Astrocyte (in vitro differentiated cells and primary cell): Measurements from ENCODE around the gene MISP. TPM values are rescaled to one million over a fixed set of nuclear protein-coding genes. Genes with fewer than 3 reads are reported as not detected.

Source experiments
- DNase-seq: peaks from one replicate; pipeline ENCODE4 v3.0.0-alpha.2; 2010; ENCODE audit warnings: low read depth
- FAIRE-seq: peaks from 2 replicates; lab custom pipeline; 2011; peaks lifted over from hg19 to GRCh38; lab: Jason Lieb, UNC
- H2AFZ ChIP-seq: 2 replicates; pipeline ENCODE4 v1.6.0; 2012; ENCODE audit warnings: low read depth, low read length, inconsistent platforms
- H3K27ac ChIP-seq: 2 replicates; pipeline ENCODE4 v1.5.1; 2011; ENCODE audit warnings: low read depth, low read length, inconsistent platforms
- H3K27me3 ChIP-seq: 2 replicates; pipeline ENCODE4 v1.6.0; 2011; ENCODE audit warnings: low read length, inconsistent platforms; ENCODE audit not compliant: insufficient read depth
- H3K36me3 ChIP-seq: 2 replicates; pipeline ENCODE4 v1.5.1; 2011; ENCODE audit warnings: low read length, inconsistent platforms; ENCODE audit not compliant: insufficient read depth
- H3K4me1 ChIP-seq: 2 replicates; pipeline ENCODE4 v1.5.1; 2011; ENCODE audit warnings: low read length, inconsistent platforms; ENCODE audit not compliant: insufficient read depth
- H3K4me2 ChIP-seq: 2 replicates; pipeline ENCODE4 v1.6.0; 2012; ENCODE audit warnings: low read length, inconsistent platforms
- H3K4me3 ChIP-seq: 2 replicates; pipeline ENCODE4 v1.5.1; 2011; ENCODE audit warnings: low read depth, mild to moderate bottlenecking, low read length, inconsistent platforms; ENCODE audit not compliant: insufficient read depth
- H3K79me2 ChIP-seq: 2 replicates; pipeline ENCODE4 v1.6.0; 2012; ENCODE audit warnings: mild to moderate bottlenecking, low read length, inconsistent platforms; ENCODE audit not compliant: insufficient read depth
- H3K9ac ChIP-seq: 2 replicates; pipeline ENCODE4 v1.6.0; 2012; ENCODE audit warnings: mild to moderate bottlenecking, low read length, inconsistent platforms
- H3K9me3 ChIP-seq: 2 replicates; pipeline ENCODE4 v1.5.1; 2012; ENCODE audit warnings: low read depth, mild to moderate bottlenecking, low read length, inconsistent platforms; ENCODE audit not compliant: insufficient read depth
- H4K20me1 ChIP-seq: 2 replicates; pipeline ENCODE4 v1.6.0; 2012; ENCODE audit warnings: low read length, inconsistent platforms; ENCODE audit not compliant: insufficient read depth
- H3K27ac Mint-ChIP-seq: one replicate; pipeline ENCODE4 v1.8.0; 2021; ENCODE audit warnings: mild to moderate bottlenecking, mixed read lengths; ENCODE audit not compliant: unreplicated experiment
- H3K27me3 Mint-ChIP-seq: one replicate; pipeline ENCODE4 v1.8.0; 2021; ENCODE audit warnings: low read depth, mixed read lengths; ENCODE audit not compliant: unreplicated experiment
- H3K36me3 Mint-ChIP-seq: one replicate; pipeline ENCODE4 v1.8.0; 2021; ENCODE audit warnings: low read depth, mixed read lengths; ENCODE audit not compliant: unreplicated experiment
- H3K4me1 Mint-ChIP-seq: one replicate; pipeline ENCODE4 v1.8.0; 2021; ENCODE audit warnings: low read depth, mixed read lengths; ENCODE audit not compliant: unreplicated experiment
- H3K4me3 Mint-ChIP-seq: one replicate; pipeline ENCODE4 v1.8.0; 2021; ENCODE audit warnings: mild to moderate bottlenecking, moderate library complexity, mixed read lengths; ENCODE audit not compliant: unreplicated experiment
- H3K9me3 Mint-ChIP-seq: one replicate; pipeline ENCODE4 v1.8.0; 2021; ENCODE audit warnings: mild to moderate bottlenecking, mixed read lengths; ENCODE audit not compliant: unreplicated experiment
- EZH2 ChIP-seq: IDR thresholded peaks from 2 replicates; pipeline ENCODE4 v1.6.1; 2012; ENCODE audit warnings: mild to moderate bottlenecking, low read length, inconsistent platforms; ENCODE audit not compliant: insufficient read depth
- total RNA-seq: library from RNA; stranded (reverse); gene quantifications from 2 replicates; pipeline ENCODE4 v1.2.1, GENCODE V29; 2021
- TF ChIP-seq, protein P1 (sequence below): IDR thresholded peaks from 2 replicates; pipeline ENCODE4 v1.5.1; 2011; ENCODE audit warnings: low read depth, mild to moderate bottlenecking, inconsistent platforms, low read length, moderate library complexity; ENCODE audit not compliant: insufficient read depth

Gene MISP
- total RNA-seq, 1 donor from 2014 or later: 0.43 TPM

DNA sequence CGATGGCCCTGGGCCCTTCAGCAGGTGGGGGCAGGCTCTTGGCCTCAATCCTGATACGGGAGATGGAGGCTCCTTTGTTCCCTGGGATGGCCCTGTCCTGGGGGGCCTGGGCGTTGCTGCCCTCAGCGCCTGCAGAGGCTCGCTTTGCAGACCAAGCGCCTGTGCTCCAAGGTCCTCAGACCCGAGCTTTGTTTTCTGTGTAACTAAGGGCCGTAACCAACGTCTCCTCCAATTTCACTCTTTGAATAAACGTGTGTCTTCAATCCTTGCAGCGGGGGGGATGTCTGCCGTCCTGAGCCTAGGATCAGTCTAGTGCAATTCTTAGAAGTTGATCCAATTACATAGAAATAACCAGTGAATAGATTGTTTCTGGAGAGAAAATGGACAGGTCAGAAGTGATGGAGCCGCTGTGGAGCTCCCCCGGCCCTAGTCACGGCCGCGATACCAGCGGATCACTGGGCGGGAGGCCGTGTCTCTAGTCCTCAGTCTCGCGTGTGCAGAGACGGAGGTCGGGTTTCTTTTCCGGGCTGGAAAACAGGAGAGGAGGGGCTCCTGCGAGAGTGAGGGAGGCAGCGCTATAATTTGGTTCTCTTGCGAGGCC, 51.7 kb downstream of the MISP start:
- Histone ChIP-seq H4K20me1 (peaks cover 97% of the 10 kb centered on the region), H3K4me1 (peaks cover 37% of the 10 kb centered on the region), H3K9me3 (no peaks in the 10 kb centered on the region), H3K79me2 (peaks cover 98% of the 10 kb centered on the region), H3K27me3 (no peaks in the 10 kb centered on the region), H3K4me3 (peak overlapping the region; percentile 57), H3K36me3 (peaks cover 34% of the 10 kb centered on the region), H2AFZ (no peak overlapping the region), H3K27ac (peak overlapping the region; percentile 37), H3K4me2 (peak overlapping the region; percentile 91), H3K9ac (peak overlapping the region; percentile 66)
- FAIRE-seq (no peak), DNase-seq (no peak)
- H3K4me1 Mint-ChIP-seq: peaks cover 19% of the 10 kb centered on the region
- no peak overlapping the region for H3K4me3 Mint-ChIP-seq
- H3K36me3 Mint-ChIP-seq: peaks cover 13% of the 10 kb centered on the region
- peak overlapping the region; percentile 44 for H3K27ac Mint-ChIP-seq
- H3K27me3 Mint-ChIP-seq: no peaks in the 10 kb centered on the region
- TF ChIP-seq EZH2: no peak
- TF ChIP-seq, protein P1, sequence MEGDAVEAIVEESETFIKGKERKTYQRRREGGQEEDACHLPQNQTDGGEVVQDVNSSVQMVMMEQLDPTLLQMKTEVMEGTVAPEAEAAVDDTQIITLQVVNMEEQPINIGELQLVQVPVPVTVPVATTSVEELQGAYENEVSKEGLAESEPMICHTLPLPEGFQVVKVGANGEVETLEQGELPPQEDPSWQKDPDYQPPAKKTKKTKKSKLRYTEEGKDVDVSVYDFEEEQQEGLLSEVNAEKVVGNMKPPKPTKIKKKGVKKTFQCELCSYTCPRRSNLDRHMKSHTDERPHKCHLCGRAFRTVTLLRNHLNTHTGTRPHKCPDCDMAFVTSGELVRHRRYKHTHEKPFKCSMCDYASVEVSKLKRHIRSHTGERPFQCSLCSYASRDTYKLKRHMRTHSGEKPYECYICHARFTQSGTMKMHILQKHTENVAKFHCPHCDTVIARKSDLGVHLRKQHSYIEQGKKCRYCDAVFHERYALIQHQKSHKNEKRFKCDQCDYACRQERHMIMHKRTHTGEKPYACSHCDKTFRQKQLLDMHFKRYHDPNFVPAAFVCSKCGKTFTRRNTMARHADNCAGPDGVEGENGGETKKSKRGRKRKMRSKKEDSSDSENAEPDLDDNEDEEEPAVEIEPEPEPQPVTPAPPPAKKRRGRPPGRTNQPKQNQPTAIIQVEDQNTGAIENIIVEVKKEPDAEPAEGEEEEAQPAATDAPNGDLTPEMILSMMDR: no peak
- H3K9me3 Mint-ChIP-seq: no peaks in the 10 kb centered on the region

DNA sequence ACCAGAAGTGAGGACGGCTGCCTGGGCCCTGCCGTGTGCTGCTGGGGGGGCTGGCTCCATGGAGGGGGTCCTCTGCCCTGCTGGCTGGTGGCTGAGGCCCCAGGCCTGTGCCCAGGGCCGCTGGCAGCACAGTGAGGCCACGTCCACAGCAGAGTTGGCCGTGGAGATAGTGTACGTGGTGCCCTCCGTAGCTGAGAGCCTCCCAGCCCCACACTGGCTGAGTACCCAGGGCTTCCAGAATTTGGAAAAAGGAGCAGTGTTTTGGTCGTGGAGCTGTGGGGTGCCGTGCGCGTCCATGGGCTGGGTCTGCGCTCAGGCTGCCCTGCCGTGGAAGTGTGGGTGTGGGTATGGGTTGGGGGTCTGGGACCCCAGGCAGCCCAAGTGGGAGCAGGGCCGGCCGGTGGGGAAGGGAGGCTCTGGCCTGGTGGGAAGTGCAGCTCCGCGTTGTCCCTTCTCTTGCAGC, 52.2 kb downstream of the MISP start:
- Histone ChIP-seq H3K36me3 (peaks cover 38% of the 10 kb centered on the region), H2AFZ (no peak overlapping the region), H3K27me3 (no peaks in the 10 kb centered on the region), H3K9me3 (no peaks in the 10 kb centered on the region), H3K4me2 (peak overlapping the region; percentile 91), H3K79me2 (peaks cover 100% of the 10 kb centered on the region), H3K4me1 (peaks cover 37% of the 10 kb centered on the region), H3K27ac (no peak overlapping the region), H4K20me1 (peaks cover 99% of the 10 kb centered on the region), H3K4me3 (no peak overlapping the region), H3K9ac (peak overlapping the region; percentile 66)
- H3K9me3 Mint-ChIP-seq: no peaks in the 10 kb centered on the region
- TF ChIP-seq, protein P1: no peak
- TF ChIP-seq EZH2: no peak
- H3K27ac Mint-ChIP-seq: peak overlapping the region; percentile 12
- no peak for FAIRE-seq
- no peak overlapping the region for H3K4me3 Mint-ChIP-seq
- H3K27me3 Mint-ChIP-seq: no peaks in the 10 kb centered on the region
- H3K4me1 Mint-ChIP-seq: peaks cover 19% of the 10 kb centered on the region
- no peak for DNase-seq
- peaks cover 15% of the 10 kb centered on the region for H3K36me3 Mint-ChIP-seq
